ENCODE data around the gene RFXANK. TPM values are rescaled to one million over a fixed set of nuclear protein-coding genes. Genes with fewer than 3 reads are reported as not detected.

RFXANK gene
- total and polyA plus RNA-seq, 9 of the 15 experiments (the other 6 are each of a cell fraction or from before 2014, with no cell fraction given): 68.6 to 181 (median 150) TPM

DNA sequence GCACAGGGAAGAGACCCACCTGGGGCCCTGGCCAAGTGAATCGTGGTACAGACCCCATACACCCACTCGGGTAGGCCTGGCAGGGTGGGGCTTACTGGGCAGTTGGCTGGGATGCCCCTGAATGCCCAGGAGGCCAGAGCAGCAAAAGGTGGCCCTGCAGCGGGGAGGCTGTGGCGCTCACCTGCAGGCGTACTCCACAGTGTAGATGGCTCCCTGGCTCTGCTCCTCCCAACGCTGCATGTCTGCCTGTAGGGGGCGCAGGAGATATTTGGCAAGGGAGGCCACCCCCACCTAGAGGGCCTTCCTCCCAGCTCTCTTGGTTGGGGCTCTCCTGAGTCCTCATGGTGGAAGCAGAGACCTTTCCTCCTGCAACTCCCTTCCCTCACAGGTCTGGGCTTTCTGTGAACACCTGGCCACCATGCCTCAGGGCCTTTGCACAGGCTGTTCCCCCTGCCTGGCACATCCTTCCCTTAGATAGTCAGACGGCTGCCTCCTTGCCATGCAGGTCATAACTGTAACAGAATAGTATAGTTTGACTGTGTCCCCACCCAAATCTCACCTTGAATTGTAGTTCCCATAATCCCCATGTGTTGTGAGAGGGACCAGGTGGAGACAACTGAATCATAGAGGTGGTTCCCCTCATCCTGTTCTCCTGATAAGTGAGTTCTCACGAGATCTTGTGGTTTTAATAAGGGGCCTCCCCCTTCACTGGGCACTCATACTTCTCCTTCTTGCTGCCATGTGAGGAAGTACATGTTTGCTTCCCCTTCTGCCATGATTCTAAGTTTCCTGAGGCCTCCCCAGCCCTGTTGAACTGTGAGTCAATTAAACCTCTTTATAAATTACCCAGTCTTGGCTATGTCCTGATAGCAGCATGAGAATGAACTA, 6.0 kb upstream of the RFXANK start (continued):
- TF ChIP-seq YY1 (IDR thresholded peaks at IDR 0.05; ENCODE audit: borderline replicate concordance in 1 of 3, control insufficient read depth in 1 of 3, extremely low read depth in 1 of 3, insufficient read depth in 3 of 3, insufficient read length in 1 of 3, insufficient replicate concordance in 2 of 3, low read depth in 1 of 3, low read length in 2 of 3) (peak in 1 of 3 experiments; percentile 40), HNRNPL (IDR thresholded peaks at IDR 0.05; ENCODE audit: low read depth, low read length) (no peak), MTA3 (IDR thresholded peaks at IDR 0.05; ENCODE audit: borderline replicate concordance) (no peak), TEAD4 (IDR thresholded peaks at IDR 0.05; ENCODE audit: low read length) (peak; percentile 74), TEAD4 (CRISPR knock-in tag; IDR thresholded peaks at IDR 0.05; ENCODE audit: borderline replicate concordance) (peak; percentile 61; the same call in 1 of the 2 replicates), CC2D1A (IDR thresholded peaks at IDR 0.05) (peak; percentile 40; the same call in 1 of the 2 replicates), CREM (IDR thresholded peaks at IDR 0.05; ENCODE audit: low read depth) (0 out of 2 replicates have a peak, but pooled peaks have one; percentile 17), SMARCA5 (IDR thresholded peaks at IDR 0.05) (peak; percentile 75; the same call in 1 of the 2 replicates), KDM4B (IDR thresholded peaks at IDR 0.05; ENCODE audit: borderline replicate concordance in 2 of 2, low read depth in 1 of 2) (no peak), POLR2G (IDR thresholded peaks at IDR 0.05; ENCODE audit: low read depth, low read length) (peak; percentile 52), NFIC (IDR thresholded peaks at IDR 0.05) (peak; percentile 57; the same call in 1 of the 2 replicates), CBX1 (IDR thresholded peaks at IDR 0.05; ENCODE audit: low read depth) (0 out of 2 replicates have a peak, but pooled peaks have one; percentile 35), CBFA2T3 (IDR thresholded peaks at IDR 0.05) (0 out of 2 replicates have a peak, but pooled peaks have one; percentile 7), EHMT2 (IDR thresholded peaks at IDR 0.05) (no peak), CTBP1 (IDR thresholded peaks at IDR 0.05; ENCODE audit: borderline replicate concordance) (peak; percentile 30; the same call in 1 of the 2 replicates), HDAC3 (IDR thresholded peaks at IDR 0.05; ENCODE audit: borderline replicate concordance, partially characterized antibody) (no peak), TOE1 (IDR thresholded peaks at IDR 0.05; ENCODE audit: borderline replicate concordance) (no peak), TOE1 (CRISPR knock-in tag; IDR thresholded peaks at IDR 0.05; ENCODE audit: borderline replicate concordance, low read depth) (no peak)
- TF ChIP-seq, protein P1, sequence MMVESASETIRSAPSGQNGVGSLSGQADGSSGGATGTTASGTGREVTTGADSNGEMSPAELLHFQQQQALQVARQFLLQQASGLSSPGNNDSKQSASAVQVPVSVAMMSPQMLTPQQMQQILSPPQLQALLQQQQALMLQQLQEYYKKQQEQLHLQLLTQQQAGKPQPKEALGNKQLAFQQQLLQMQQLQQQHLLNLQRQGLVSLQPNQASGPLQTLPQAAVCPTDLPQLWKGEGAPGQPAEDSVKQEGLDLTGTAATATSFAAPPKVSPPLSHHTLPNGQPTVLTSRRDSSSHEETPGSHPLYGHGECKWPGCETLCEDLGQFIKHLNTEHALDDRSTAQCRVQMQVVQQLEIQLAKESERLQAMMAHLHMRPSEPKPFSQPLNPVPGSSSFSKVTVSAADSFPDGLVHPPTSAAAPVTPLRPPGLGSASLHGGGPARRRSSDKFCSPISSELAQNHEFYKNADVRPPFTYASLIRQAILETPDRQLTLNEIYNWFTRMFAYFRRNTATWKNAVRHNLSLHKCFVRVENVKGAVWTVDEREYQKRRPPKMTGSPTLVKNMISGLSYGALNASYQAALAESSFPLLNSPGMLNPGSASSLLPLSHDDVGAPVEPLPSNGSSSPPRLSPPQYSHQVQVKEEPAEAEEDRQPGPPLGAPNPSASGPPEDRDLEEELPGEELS (CRISPR knock-in tag; IDR thresholded peaks at IDR 0.05; ENCODE audit: borderline replicate concordance): 0 out of 2 replicates have a peak, but pooled peaks have one; percentile 59
- TF ChIP-seq, protein P2, sequence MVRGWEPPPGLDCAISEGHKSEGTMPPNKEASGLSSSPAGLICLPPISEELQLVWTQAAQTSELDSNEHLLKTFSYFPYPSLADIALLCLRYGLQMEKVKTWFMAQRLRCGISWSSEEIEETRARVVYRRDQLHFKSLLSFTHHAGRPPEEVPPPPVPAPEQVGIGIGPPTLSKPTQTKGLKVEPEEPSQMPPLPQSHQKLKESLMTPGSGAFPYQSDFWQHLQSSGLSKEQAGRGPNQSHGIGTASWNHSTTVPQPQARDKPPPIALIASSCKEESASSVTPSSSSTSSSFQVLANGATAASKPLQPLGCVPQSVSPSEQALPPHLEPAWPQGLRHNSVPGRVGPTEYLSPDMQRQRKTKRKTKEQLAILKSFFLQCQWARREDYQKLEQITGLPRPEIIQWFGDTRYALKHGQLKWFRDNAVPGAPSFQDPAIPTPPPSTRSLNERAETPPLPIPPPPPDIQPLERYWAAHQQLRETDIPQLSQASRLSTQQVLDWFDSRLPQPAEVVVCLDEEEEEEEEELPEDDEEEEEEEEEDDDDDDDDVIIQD (CRISPR knock-in tag; IDR thresholded peaks at IDR 0.05): no peak
- TF ChIP-seq, protein P3, sequence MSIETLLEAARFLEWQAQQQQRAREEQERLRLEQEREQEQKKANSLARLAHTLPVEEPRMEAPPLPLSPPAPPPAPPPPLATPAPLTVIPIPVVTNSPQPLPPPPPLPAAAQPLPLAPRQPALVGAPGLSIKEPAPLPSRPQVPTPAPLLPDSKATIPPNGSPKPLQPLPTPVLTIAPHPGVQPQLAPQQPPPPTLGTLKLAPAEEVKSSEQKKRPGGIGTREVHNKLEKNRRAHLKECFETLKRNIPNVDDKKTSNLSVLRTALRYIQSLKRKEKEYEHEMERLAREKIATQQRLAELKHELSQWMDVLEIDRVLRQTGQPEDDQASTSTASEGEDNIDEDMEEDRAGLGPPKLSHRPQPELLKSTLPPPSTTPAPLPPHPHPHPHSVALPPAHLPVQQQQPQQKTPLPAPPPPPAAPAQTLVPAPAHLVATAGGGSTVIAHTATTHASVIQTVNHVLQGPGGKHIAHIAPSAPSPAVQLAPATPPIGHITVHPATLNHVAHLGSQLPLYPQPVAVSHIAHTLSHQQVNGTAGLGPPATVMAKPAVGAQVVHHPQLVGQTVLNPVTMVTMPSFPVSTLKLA (conservative IDR thresholded peaks at IDR 0.05): 0 out of 4 replicates have a peak, but pooled peaks of 1 of the 2 experiments have one; percentile 22

Data from K562 (cell line).